PC-9 (cell line): ENCODE measurements around the gene GOLGA6C. TPM values are rescaled to one million over a fixed set of nuclear protein-coding genes. Genes with fewer than 3 reads are reported as not detected.

Experiments used
- BruUV-seq: library from RNA; stranded (reverse); fragments of 400-500 nt; replicated peaks from 2 replicates; lab custom pipeline; 2021; lab: Mats Ljungman, UMichigan
- CTCF ChIA-PET: fragments of 300-600 bp; sonication (Branson Sonifier 250); formaldehyde crosslinking; loops from one replicate; lab custom pipeline; 2022; ENCODE audit warnings: antibody characterized with exemption; lab: Charles Lee
- POLR2A ChIA-PET: fragments of 300-600 bp; sonication (Branson Sonifier 250); formaldehyde crosslinking; loops from one replicate; lab custom pipeline; 2022; ENCODE audit warnings: antibody characterized with exemption; ENCODE audit not compliant: unreplicated experiment; lab: Charles Lee
- DNase-seq, 2 experiments: peaks; one replicate each; pipeline versions ENCODE4 v3.0.0 to v3.0.0-alpha.2; 2015 to 2022; ENCODE audit warnings: mixed read lengths in 1 of 2
- H2AFZ ChIP-seq: fragments of 200-600 bp; sonication (generic); 2 replicates; pipeline ENCODE4 v1.8.1; 2017; ENCODE audit warnings: antibody characterized with exemption
- H3F3A ChIP-seq: fragments of 200-600 bp; sonication (generic); 2 replicates; pipeline ENCODE4 v1.8.1; 2017; ENCODE audit warnings: antibody characterized with exemption, mild to moderate bottlenecking, low read depth; ENCODE audit not compliant: insufficient read depth
- H3K27ac ChIP-seq: fragments of 200-600 bp; sonication (generic); 2 replicates; pipeline ENCODE4 v1.6.1; 2016; ENCODE audit warnings: mixed run types
- H3K27me3 ChIP-seq: fragments of 200-600 bp; sonication (generic); 2 replicates; pipeline ENCODE4 v1.6.1; 2016; ENCODE audit warnings: low read depth, mixed run types; ENCODE audit not compliant: insufficient read depth
- H3K36me3 ChIP-seq: fragments of 200-600 bp; sonication (generic); 2 replicates; pipeline ENCODE4 v1.6.1; 2016; ENCODE audit warnings: low read depth, mixed run types
- H3K4me1 ChIP-seq: fragments of 200-600 bp; sonication (generic); replicated peaks from 2 replicates; pipeline ENCODE4 v1.6.1; 2016; ENCODE audit warnings: mixed run types; ENCODE audit not compliant: insufficient read depth
- H3K4me2 ChIP-seq: fragments of 200-600 bp; sonication (generic); 2 replicates; pipeline ENCODE4 v1.6.1; 2017; ENCODE audit warnings: mixed run types
- H3K4me3 ChIP-seq: fragments of 200-600 bp; sonication (generic); 2 replicates; pipeline ENCODE4 v1.6.1; 2016; ENCODE audit warnings: mixed run types
- H3K79me2 ChIP-seq: fragments of 200-600 bp; sonication (generic); 2 replicates; pipeline ENCODE4 v1.6.1; 2017; ENCODE audit warnings: low read depth, mixed run types
- H3K9me2 ChIP-seq: fragments of 200-600 bp; sonication (generic); 2 replicates; pipeline ENCODE4 v1.8.1; 2017; ENCODE audit warnings: mild to moderate bottlenecking; ENCODE audit not compliant: insufficient read depth
- H3K9me3 ChIP-seq: fragments of 200-600 bp; sonication (generic); 2 replicates; pipeline ENCODE4 v1.8.1; 2016; ENCODE audit warnings: low read depth; ENCODE audit not compliant: insufficient read depth
- H4K20me1 ChIP-seq: fragments of 200-600 bp; sonication (generic); 2 replicates; pipeline ENCODE4 v1.8.1; 2017; ENCODE audit not compliant: insufficient read depth
- EZH2 ChIP-seq: fragments of 200-600 bp; sonication (generic); IDR thresholded peaks from 2 replicates; pipeline ENCODE4 v1.8.0; 2017; ENCODE audit warnings: antibody characterized with exemption, low read depth
- intact Hi-C: fragments of 100-400 bp; cut with micrococcal nuclease; formaldehyde crosslinking; loops from one replicate; pipeline ENCODE4 v1.10.0; 2022; ENCODE audit not compliant: unreplicated experiment
- total RNA-seq: library from RNA; stranded (reverse); gene quantifications from 2 replicates; pipeline ENCODE4 v1.2.3, GENCODE V29; 2021
- TF ChIP-seq, protein P1 (sequence below): fragments of 200-600 bp; sonication (generic); conservative IDR thresholded peaks from 2 replicates; pipeline ENCODE4 v1.6.1; 2017; ENCODE audit warnings: mixed run types, antibody characterized with exemption, mild to moderate bottlenecking, moderate library complexity

Gene GOLGA6C
- total RNA-seq, 1 experiment from 2014 or later: not detected

- CTCF ChIA-PET: no interaction called here
- Histone ChIP-seq H3K27ac (no peak overlapping the region), H3K36me3 (no peaks in the 10 kb centered on the region), H2AFZ (no peak overlapping the region), H3K27me3 (peaks cover 65% of the 10 kb centered on the region), H4K20me1 (no peaks in the 10 kb centered on the region), H3K4me3 (no peak overlapping the region), H3K79me2 (no peaks in the 10 kb centered on the region), H3K9me3 (no peaks in the 10 kb centered on the region), H3F3A (no peaks in the 10 kb centered on the region), H3K9me2 (no peaks in the 10 kb centered on the region), H3K4me1 (no peaks in the 10 kb centered on the region), H3K4me2 (no peak overlapping the region)
- POLR2A ChIA-PET: no interaction called here
- TF ChIP-seq, protein P1, sequence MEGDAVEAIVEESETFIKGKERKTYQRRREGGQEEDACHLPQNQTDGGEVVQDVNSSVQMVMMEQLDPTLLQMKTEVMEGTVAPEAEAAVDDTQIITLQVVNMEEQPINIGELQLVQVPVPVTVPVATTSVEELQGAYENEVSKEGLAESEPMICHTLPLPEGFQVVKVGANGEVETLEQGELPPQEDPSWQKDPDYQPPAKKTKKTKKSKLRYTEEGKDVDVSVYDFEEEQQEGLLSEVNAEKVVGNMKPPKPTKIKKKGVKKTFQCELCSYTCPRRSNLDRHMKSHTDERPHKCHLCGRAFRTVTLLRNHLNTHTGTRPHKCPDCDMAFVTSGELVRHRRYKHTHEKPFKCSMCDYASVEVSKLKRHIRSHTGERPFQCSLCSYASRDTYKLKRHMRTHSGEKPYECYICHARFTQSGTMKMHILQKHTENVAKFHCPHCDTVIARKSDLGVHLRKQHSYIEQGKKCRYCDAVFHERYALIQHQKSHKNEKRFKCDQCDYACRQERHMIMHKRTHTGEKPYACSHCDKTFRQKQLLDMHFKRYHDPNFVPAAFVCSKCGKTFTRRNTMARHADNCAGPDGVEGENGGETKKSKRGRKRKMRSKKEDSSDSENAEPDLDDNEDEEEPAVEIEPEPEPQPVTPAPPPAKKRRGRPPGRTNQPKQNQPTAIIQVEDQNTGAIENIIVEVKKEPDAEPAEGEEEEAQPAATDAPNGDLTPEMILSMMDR: no peak
- TF ChIP-seq EZH2: no peak
- BruUV-seq: no TSS peak
- intact Hi-C loops: no loop called here
- DNase-seq: no peak
Measured at GRCh38 chr15:75232826-75233503, 25.2 kb upstream of the GOLGA6C start.

GRCh38 chr15:75233504-75234190 is 24.5 kb upstream of the GOLGA6C start:
- intact Hi-C loops: no loop called here
- no peaks in the 10 kb centered on the region for H3K79me2 ChIP-seq
- H3K9me2 ChIP-seq: no peaks in the 10 kb centered on the region
- H3K4me2 ChIP-seq: no peak overlapping the region
- no peaks in the 10 kb centered on the region for H4K20me1 ChIP-seq
- CTCF ChIA-PET: interaction anchor here (0.6 kb wide), 1 partner anchor 282 kb away, joined by 4 read pairs; no protein-coding TSS in a partner anchor
- DNase-seq: no peak
- H3K27ac ChIP-seq: no peak overlapping the region
- POLR2A ChIA-PET: no interaction called here
- no peaks in the 10 kb centered on the region for H3K36me3 ChIP-seq
- H3K9me3 ChIP-seq: no peaks in the 10 kb centered on the region
- H3K27me3 ChIP-seq: peaks cover 62% of the 10 kb centered on the region
- TF ChIP-seq EZH2: no peak
- TF ChIP-seq, protein P1: no peak
- H3K4me1 ChIP-seq: no peaks in the 10 kb centered on the region
- no TSS peak for BruUV-seq
- no peak overlapping the region for H3K4me3 ChIP-seq
- no peaks in the 10 kb centered on the region for H3F3A ChIP-seq
- H2AFZ ChIP-seq: no peak overlapping the region

- no peak overlapping the region for H3K27ac ChIP-seq
- H2AFZ ChIP-seq: no peak overlapping the region
- intact Hi-C loops: no loop called here
- no peaks in the 10 kb centered on the region for H4K20me1 ChIP-seq
- H3K4me3 ChIP-seq: no peak overlapping the region
- no peaks in the 10 kb centered on the region for H3K9me3 ChIP-seq
- no TSS peak for BruUV-seq
- CTCF ChIA-PET: interaction anchor here (0.6 kb wide), 1 partner anchor 283 kb away, joined by 4 read pairs; no protein-coding TSS in a partner anchor
- H3K9me2 ChIP-seq: no peaks in the 10 kb centered on the region
- DNase-seq: no peak
- TF ChIP-seq EZH2: no peak
- TF ChIP-seq, protein P1: no peak
- POLR2A ChIA-PET: no interaction called here
- H3K36me3 ChIP-seq: no peaks in the 10 kb centered on the region
- no peaks in the 10 kb centered on the region for H3F3A ChIP-seq
- H3K79me2 ChIP-seq: no peaks in the 10 kb centered on the region
- no peaks in the 10 kb centered on the region for H3K4me1 ChIP-seq
- H3K4me2 ChIP-seq: no peak overlapping the region
- peaks cover 60% of the 10 kb centered on the region for H3K27me3 ChIP-seq
Measured at GRCh38 chr15:75234191-75234810, 23.8 kb upstream of the GOLGA6C start.
